GM23248 (cell line): ENCODE measurements around the gene TMEM151A. TPM values are rescaled to one million over a fixed set of nuclear protein-coding genes. Genes with fewer than 3 reads are reported as not detected.

Experiments used
- DNase-seq: peaks from one replicate; pipeline ENCODE4 v3.0.0-alpha.2; 2015
- H2AFZ ChIP-seq: fragments of 200-600 bp; sonication (generic); 2 replicates; pipeline ENCODE4 v1.6.1; 2016; ENCODE audit warnings: antibody characterized with exemption
- H3F3A ChIP-seq: fragments of 200-600 bp; sonication (generic); 2 replicates; pipeline ENCODE4 v1.6.1; 2016; ENCODE audit warnings: mild to moderate bottlenecking, antibody characterized with exemption, mixed run types; ENCODE audit not compliant: insufficient read depth
- H3K27ac ChIP-seq: fragments of 200-600 bp; sonication (generic); 2 replicates; pipeline ENCODE4 v1.5.1; 2016; ENCODE audit warnings: mild to moderate bottlenecking
- H3K27me3 ChIP-seq: fragments of 200-600 bp; sonication (generic); replicated peaks from 2 replicates; pipeline ENCODE4 v1.6.1; 2016; ENCODE audit warnings: mild to moderate bottlenecking; ENCODE audit not compliant: insufficient read depth
- H3K36me3 ChIP-seq: fragments of 200-600 bp; sonication (generic); 2 replicates; pipeline ENCODE4 v1.6.1; 2016; ENCODE audit warnings: low read depth, mild to moderate bottlenecking
- H3K4me1 ChIP-seq: fragments of 200-600 bp; sonication (generic); 2 replicates; pipeline ENCODE4 v1.6.1; 2016; ENCODE audit warnings: mild to moderate bottlenecking; ENCODE audit not compliant: insufficient read depth
- H3K4me2 ChIP-seq: fragments of 200-600 bp; sonication (generic); one replicate; pipeline ENCODE4 v1.6.1; 2016; ENCODE audit warnings: mild to moderate bottlenecking; ENCODE audit not compliant: unreplicated experiment
- H3K4me3 ChIP-seq: fragments of 200-600 bp; sonication (generic); 2 replicates; pipeline ENCODE4 v1.5.1; 2016; ENCODE audit warnings: mild to moderate bottlenecking
- H3K79me2 ChIP-seq: fragments of 200-600 bp; sonication (generic); 2 replicates; pipeline ENCODE4 v1.6.1; 2016; ENCODE audit warnings: mild to moderate bottlenecking; ENCODE audit not compliant: insufficient read depth
- H3K9ac ChIP-seq: fragments of 200-600 bp; sonication (generic); 2 replicates; pipeline ENCODE4 v1.6.1; 2016; ENCODE audit warnings: mild to moderate bottlenecking
- H3K9me2 ChIP-seq: fragments of 200-600 bp; sonication (generic); 2 replicates; pipeline ENCODE4 v1.6.1; 2016; ENCODE audit warnings: mixed run types, mild to moderate bottlenecking, moderate library complexity; ENCODE audit not compliant: insufficient read depth
- H3K9me3 ChIP-seq: fragments of 200-600 bp; sonication (generic); one replicate; pipeline ENCODE4 v1.6.1; 2017; ENCODE audit warnings: low read depth
- H4K20me1 ChIP-seq: fragments of 200-600 bp; sonication (generic); 2 replicates; pipeline ENCODE4 v1.6.0; 2016; ENCODE audit not compliant: insufficient read depth
- EZH2 ChIP-seq: fragments of 200-600 bp; sonication (generic); IDR thresholded peaks from 2 replicates; pipeline ENCODE4 v1.6.1; 2018; ENCODE audit warnings: antibody characterized with exemption, mild to moderate bottlenecking; ENCODE audit not compliant: insufficient read depth, poor library complexity, severe bottlenecking
- EZH2phosphoT487 ChIP-seq: fragments of 200-600 bp; sonication (generic); IDR thresholded peaks from 2 replicates; pipeline ENCODE4 v1.6.1; 2018; ENCODE audit warnings: antibody characterized with exemption, moderate library complexity, mild to moderate bottlenecking, low read depth; ENCODE audit not compliant: insufficient read depth
- WGBS, 2 experiments: methylation state at CpG; one replicate each; pipeline ENCODE4 v1.1.6; 2015 to 2017; ENCODE audit warnings: low lambda C conversion rate in 2 of 2, low coverage in 1 of 2; ENCODE audit errors: missing lambda C conversion rate in 2 of 2; 5-methylcytosine and 5-hydroxymethylcytosine counted together
- in situ Hi-C: fragments of 300-500 bp; cut with MboI; formaldehyde crosslinking; loops from 2 replicates; pipeline ENCODE4 v1.15.0; 2020
- polyA plus RNA-seq: library from polyadenylated mRNA; unstranded; fragments of >200 nt; fragmentation: Nextera tagmentation; extraction: Ambion mirVana; gene quantifications from 2 replicates; pipeline ENCODE4 v1.2.1, GENCODE V29; 2016
- total RNA-seq: library from RNA; depleted of rRNA; stranded (reverse); fragments of >200 nt; shearing (Covaris generic); gene quantifications from 2 replicates; pipeline ENCODE4 v1.2.3, GENCODE V29; 2014

Gene TMEM151A
- total and polyA plus RNA-seq, 2 experiments from 2014 or later, result 0.19 to 0.54 TPM

GRCh38 chr11:66340596-66341501, 49.2 kb downstream of the TMEM151A start:
- Histone ChIP-seq H3K27me3 (no peaks in the 10 kb centered on the region), H3K79me2 (peaks cover 28% of the 10 kb centered on the region), H3K4me3 (no peak overlapping the region), H3K4me1 (peaks cover 22% of the 10 kb centered on the region), H3K9me3 (no peaks in the 10 kb centered on the region), H2AFZ (no peak overlapping the region), H3K4me2 (no peak overlapping the region), H3K27ac (no peak overlapping the region), H3K9ac (no peak overlapping the region), H4K20me1 (no peaks in the 10 kb centered on the region), H3K9me2 (no peaks in the 10 kb centered on the region), H3F3A (peaks cover 18% of the 10 kb centered on the region), H3K36me3 (no peaks in the 10 kb centered on the region)
- no peak for TF ChIP-seq EZH2
- no peak for TF ChIP-seq EZH2phosphoT487
- in situ Hi-C loops, result no loop called here
- 93 to 94% methylated on average over 27 to 28 of the region's 28 CpGs for WGBS, 2 experiments
- DNase-seq, result no peak

GRCh38 chr11:66341502-66342126, 49.9 kb downstream of the TMEM151A start:
- 86 to 90% methylated on average over 21 of the region's 21 CpGs for WGBS, 2 experiments

GRCh38 chr11:66343176-66343575, 51.5 kb downstream of the TMEM151A start:
- H3K36me3 ChIP-seq, result no peaks in the 10 kb centered on the region
- H3K4me1 ChIP-seq, result peaks cover 14% of the 10 kb centered on the region; the same call in 1 of the 2 replicates
- no peaks in the 10 kb centered on the region for H3K9me2 ChIP-seq
- in situ Hi-C loops, result no loop called here
- H3K79me2 ChIP-seq, result peaks cover 30% of the 10 kb centered on the region
- H2AFZ ChIP-seq, result no peak overlapping the region
- no peaks in the 10 kb centered on the region for H4K20me1 ChIP-seq
- 87 to 88% methylated on average over 8 of the region's 8 CpGs for WGBS, 2 experiments
- no peaks in the 10 kb centered on the region for H3K9me3 ChIP-seq
- no peak for DNase-seq
- H3K4me2 ChIP-seq, result no peak overlapping the region
- no peaks in the 10 kb centered on the region for H3K27me3 ChIP-seq
- H3K27ac ChIP-seq, result no peak overlapping the region
- no peak for TF ChIP-seq EZH2phosphoT487
- no peak for TF ChIP-seq EZH2
- no peak overlapping the region for H3K4me3 ChIP-seq
- H3F3A ChIP-seq, result peaks cover 12% of the 10 kb centered on the region
- H3K9ac ChIP-seq, result 0 out of 2 replicates have a peak overlapping the region, but pooled peaks have one; percentile 94

More at GRCh38 chr11:66341502-66342126, 49.9 kb downstream of the TMEM151A start:
- Histone ChIP-seq H3K9me3 (no peaks in the 10 kb centered on the region), H3K9me2 (no peaks in the 10 kb centered on the region), H3K79me2 (peaks cover 28% of the 10 kb centered on the region), H2AFZ (no peak overlapping the region), H3K4me1 (peaks cover 24% of the 10 kb centered on the region), H3F3A (peaks cover 22% of the 10 kb centered on the region), H3K4me2 (no peak overlapping the region), H3K27me3 (no peaks in the 10 kb centered on the region), H3K27ac (no peak overlapping the region), H3K9ac (no peak overlapping the region), H3K36me3 (no peaks in the 10 kb centered on the region), H3K4me3 (no peak overlapping the region), H4K20me1 (no peaks in the 10 kb centered on the region)
- no peak for DNase-seq
- TF ChIP-seq EZH2 (no peak), EZH2phosphoT487 (no peak)
- in situ Hi-C loops, result no loop called here

GRCh38 chr11:66344550-66345315, 53.0 kb downstream of the TMEM151A start, which contains the start of gene BRMS1:
TSS of gene BRMS1 (minus strand) at chr11:66345104. CDS start at chr11:66342234, 2,870 bp downstream.
- peak within 1 kb of the TSS; percentile 95 for H3K4me3 ChIP-seq
- DNase-seq, result peak; percentile 98
- in situ Hi-C loops, result no loop called here
- H3K79me2 ChIP-seq, result peaks cover 30% of the 10 kb centered on the region
- H3K27me3 ChIP-seq, result no peaks in the 10 kb centered on the region
- H3K9me3 ChIP-seq, result no peaks in the 10 kb centered on the region
- peak within 1 kb of the TSS; percentile 87 for H3K27ac ChIP-seq
- 1 to 2% methylated on average over 51 to 59 of the region's 59 CpGs for WGBS, 2 experiments
- no peaks in the 10 kb centered on the region for H3K36me3 ChIP-seq
- H3K4me2 ChIP-seq, result peak within 1 kb of the TSS; percentile 92
- H2AFZ ChIP-seq, result peak within 1 kb of the TSS; percentile 96
- H3K4me1 ChIP-seq, result peaks cover 16% of the 10 kb centered on the region; the same call in 1 of the 2 replicates
- peaks cover 21% of the 10 kb centered on the region for H3F3A ChIP-seq
- TF ChIP-seq EZH2 (no peak), EZH2phosphoT487 (no peak)
- H4K20me1 ChIP-seq, result no peaks in the 10 kb centered on the region
- H3K9me2 ChIP-seq, result no peaks in the 10 kb centered on the region
- H3K9ac ChIP-seq, result peak within 1 kb of the TSS; percentile 94
